ENCODE data around the gene PLXNC1.

GRCh38 chr12:94126067-94126466, 22.3 kb upstream of the PLXNC1 start:
- TF ChIP-seq, protein P1, sequence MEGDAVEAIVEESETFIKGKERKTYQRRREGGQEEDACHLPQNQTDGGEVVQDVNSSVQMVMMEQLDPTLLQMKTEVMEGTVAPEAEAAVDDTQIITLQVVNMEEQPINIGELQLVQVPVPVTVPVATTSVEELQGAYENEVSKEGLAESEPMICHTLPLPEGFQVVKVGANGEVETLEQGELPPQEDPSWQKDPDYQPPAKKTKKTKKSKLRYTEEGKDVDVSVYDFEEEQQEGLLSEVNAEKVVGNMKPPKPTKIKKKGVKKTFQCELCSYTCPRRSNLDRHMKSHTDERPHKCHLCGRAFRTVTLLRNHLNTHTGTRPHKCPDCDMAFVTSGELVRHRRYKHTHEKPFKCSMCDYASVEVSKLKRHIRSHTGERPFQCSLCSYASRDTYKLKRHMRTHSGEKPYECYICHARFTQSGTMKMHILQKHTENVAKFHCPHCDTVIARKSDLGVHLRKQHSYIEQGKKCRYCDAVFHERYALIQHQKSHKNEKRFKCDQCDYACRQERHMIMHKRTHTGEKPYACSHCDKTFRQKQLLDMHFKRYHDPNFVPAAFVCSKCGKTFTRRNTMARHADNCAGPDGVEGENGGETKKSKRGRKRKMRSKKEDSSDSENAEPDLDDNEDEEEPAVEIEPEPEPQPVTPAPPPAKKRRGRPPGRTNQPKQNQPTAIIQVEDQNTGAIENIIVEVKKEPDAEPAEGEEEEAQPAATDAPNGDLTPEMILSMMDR (IDR thresholded peaks at IDR 0.05; ENCODE audit: control extremely low read depth in 1 of 3, insufficient read depth in 1 of 3, low read depth in 1 of 3, low read length in 3 of 3), result no peak
- TF ChIP-seq POLR2A (IDR thresholded peaks at IDR 0.05; ENCODE audit: control extremely low read depth in 1 of 2, low read depth in 2 of 2, low read length in 2 of 2) (no peak), JUN (IDR thresholded peaks at IDR 0.05; ENCODE audit: low read depth, low read length) (no peak), ZNF274 (IDR thresholded peaks at IDR 0.05; ENCODE audit: borderline replicate concordance, extremely low read depth, low read length) (no peak), RAD21 (IDR thresholded peaks at IDR 0.05 in 1 of 2, conservative IDR thresholded peaks at IDR 0.05 in 1 of 2; ENCODE audit: low read depth in 2 of 2, low read length in 2 of 2) (no peak), EP300 (IDR thresholded peaks at IDR 0.05; ENCODE audit: borderline replicate concordance in 1 of 2, low read depth in 2 of 2, low read length in 2 of 2) (no peak), CBX5 (IDR thresholded peaks at IDR 0.05; ENCODE audit: low read depth, low read length) (no peak), TCF12 (IDR thresholded peaks at IDR 0.05; ENCODE audit: low read depth, low read length) (no peak), POLR2AphosphoS5 (IDR thresholded peaks at IDR 0.05; ENCODE audit: low read depth, low read length) (no peak), TEAD4 (IDR thresholded peaks at IDR 0.05; ENCODE audit: low read depth, low read length) (no peak), TAF1 (IDR thresholded peaks at IDR 0.05; ENCODE audit: low read depth, low read length) (no peak)
- TF ChIP-seq, protein P2, sequence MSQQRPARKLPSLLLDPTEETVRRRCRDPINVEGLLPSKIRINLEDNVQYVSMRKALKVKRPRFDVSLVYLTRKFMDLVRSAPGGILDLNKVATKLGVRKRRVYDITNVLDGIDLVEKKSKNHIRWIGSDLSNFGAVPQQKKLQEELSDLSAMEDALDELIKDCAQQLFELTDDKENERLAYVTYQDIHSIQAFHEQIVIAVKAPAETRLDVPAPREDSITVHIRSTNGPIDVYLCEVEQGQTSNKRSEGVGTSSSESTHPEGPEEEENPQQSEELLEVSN (IDR thresholded peaks at IDR 0.05), result no peak
